Adrenal gland (tissue), 5 donors: ENCODE measurements around the gene FAM240A.

Experiments
- CTCF ChIP-seq, 6 experiments: fragments of 450-650 bp in 4 of 6; fragments of 200-600 bp in 2 of 6; sonication (generic) in 1 of 6; IDR thresholded peaks; 1 replicate in 5 of 6; 2 replicates in 1 of 6; pipeline versions ENCODE4 v1.5.1 to v1.8.0; 2016 to 2021; ENCODE audit warnings: antibody characterized with exemption in 6 of 6, mild to moderate bottlenecking in 2 of 6, moderate library complexity in 1 of 6
- POLR2A ChIP-seq, 2 donors: fragments of 450-650 bp; IDR thresholded peaks; one replicate each; pipeline ENCODE4 v1.6.1; 2017; ENCODE audit warnings: antibody characterized with exemption in 2 of 2, mild to moderate bottlenecking in 2 of 2, moderate library complexity in 1 of 2
- donor health status: DM: no; HTN: no; CAD: no.

GRCh38 chr3:46574881-46575576 is 37.3 kb upstream of the FAM240A start:
- TF ChIP-seq POLR2A (IDR thresholded peaks at IDR 0.05) (no peak), CTCF (IDR thresholded peaks at IDR 0.05) (no peak)
